Calu3 (cell line): ENCODE measurements around the gene TOR3A. TPM values are rescaled to one million over a fixed set of nuclear protein-coding genes. Genes with fewer than 3 reads are reported as not detected.

Experiments used
- BruUV-seq: library from RNA; stranded (reverse); fragments of 400-500 nt; replicated peaks from 2 replicates; lab custom pipeline; 2021; lab: Mats Ljungman, UMichigan
- CTCF ChIA-PET: fragments of 300-600 bp; sonication (Branson Sonifier 250); formaldehyde crosslinking; loops from one replicate; lab custom pipeline; 2022; ENCODE audit warnings: antibody characterized with exemption; lab: Charles Lee
- DNase-seq: peaks from one replicate; pipeline ENCODE4 v3.0.0; 2022
- H3K27ac Mint-ChIP-seq: one replicate; pipeline ENCODE4 v1.8.0; 2022; ENCODE audit warnings: mixed read lengths; ENCODE audit not compliant: unreplicated experiment
- H3K27me3 Mint-ChIP-seq: one replicate; pipeline ENCODE4 v1.8.0; 2022; ENCODE audit warnings: mixed read lengths; ENCODE audit not compliant: unreplicated experiment
- H3K36me3 Mint-ChIP-seq: one replicate; pipeline ENCODE4 v1.8.0; 2022; ENCODE audit warnings: mild to moderate bottlenecking, moderate library complexity, mixed read lengths; ENCODE audit not compliant: insufficient read depth, unreplicated experiment
- H3K4me1 Mint-ChIP-seq: one replicate; pipeline ENCODE4 v1.8.0; 2022; ENCODE audit warnings: mild to moderate bottlenecking, low read depth, mixed read lengths; ENCODE audit not compliant: unreplicated experiment
- H3K4me3 Mint-ChIP-seq: one replicate; pipeline ENCODE4 v1.8.0; 2022; ENCODE audit warnings: mild to moderate bottlenecking, low read depth, moderate library complexity, mixed read lengths; ENCODE audit not compliant: unreplicated experiment
- H3K9me3 Mint-ChIP-seq: one replicate; pipeline ENCODE4 v1.8.0; 2022; ENCODE audit warnings: low read depth, mixed read lengths; ENCODE audit not compliant: unreplicated experiment
- CTCF ChIP-seq: fragments of 200-600 bp; IDR thresholded peaks from one replicate; pipeline ENCODE4 v1.8.0; 2022; ENCODE audit warnings: antibody characterized with exemption; ENCODE audit not compliant: unreplicated experiment
- intact Hi-C: fragments of 100-400 bp; cut with micrococcal nuclease; formaldehyde crosslinking; loops from one replicate; pipeline ENCODE4 v1.10.0; 2022; ENCODE audit not compliant: unreplicated experiment
- total RNA-seq: library from RNA; stranded (reverse); gene quantifications from 2 replicates; pipeline ENCODE4 v1.2.3, GENCODE V29; 2022

The TOR3A gene
- total RNA-seq, 1 experiment from 2014 or later: 38.8 TPM

DNA sequence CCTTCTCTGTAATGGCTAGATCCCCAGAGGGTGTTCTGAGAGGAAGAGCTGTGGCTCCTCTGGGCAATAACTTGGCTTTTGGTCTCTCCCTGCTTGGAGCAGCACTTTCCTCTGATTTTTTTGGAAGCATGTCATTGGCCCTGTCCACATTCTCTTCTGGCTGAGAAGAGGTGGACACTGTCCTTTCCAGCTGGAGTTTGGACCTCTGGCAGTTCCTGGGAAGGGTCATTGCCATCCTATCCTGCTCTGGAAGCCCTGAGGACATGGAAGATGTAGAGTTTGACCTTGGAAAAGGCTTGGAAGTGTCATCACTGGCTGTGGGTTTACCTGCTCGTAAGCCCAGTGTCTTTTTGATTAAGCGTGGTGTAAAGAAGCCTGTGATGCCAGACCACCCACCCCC is 26.8 kb downstream of the TOR3A start:
- Mint-ChIP-seq H3K27ac (no peak overlapping the region), H3K27me3 (no peaks in the 10 kb centered on the region), H3K4me1 (no peaks in the 10 kb centered on the region), H3K9me3 (no peaks in the 10 kb centered on the region), H3K36me3 (peaks cover 50% of the 10 kb centered on the region), H3K4me3 (no peak overlapping the region)
- CTCF ChIA-PET: no interaction called here
- no peak for DNase-seq
- no peak for TF ChIP-seq CTCF
- BruUV-seq: no TSS peak
- intact Hi-C loops: no loop called here

- CTCF ChIA-PET: no interaction called here
- BruUV-seq: no TSS peak
- H3K9me3 Mint-ChIP-seq: no peaks in the 10 kb centered on the region
- TF ChIP-seq CTCF: no peak
- no peak overlapping the region for H3K27ac Mint-ChIP-seq
- no peak for DNase-seq
- no peaks in the 10 kb centered on the region for H3K27me3 Mint-ChIP-seq
- H3K4me3 Mint-ChIP-seq: no peak overlapping the region
- no peaks in the 10 kb centered on the region for H3K4me1 Mint-ChIP-seq
- intact Hi-C loops: no loop called here
- peaks cover 93% of the 10 kb centered on the region for H3K36me3 Mint-ChIP-seq
These were observed 33.3 kb downstream of the TOR3A start for GRCh38 chr1:179115181-179115580.

GRCh38 chr1:179119513-179119912 is 37.6 kb downstream of the TOR3A start:
- intact Hi-C loops: loop anchor here (1.0 kb wide), 1 partner anchor 173 kb away; no protein-coding TSS in a partner anchor
- no TSS peak for BruUV-seq
- no peak overlapping the region for H3K27ac Mint-ChIP-seq
- no peaks in the 10 kb centered on the region for H3K27me3 Mint-ChIP-seq
- no peak for DNase-seq
- H3K4me3 Mint-ChIP-seq: no peak overlapping the region
- no peaks in the 10 kb centered on the region for H3K9me3 Mint-ChIP-seq
- CTCF ChIA-PET: interaction anchor here (1.2 kb wide), 1 partner anchor 83 kb away, joined by 3 read pairs; no protein-coding TSS in a partner anchor
- no peak for TF ChIP-seq CTCF
- H3K4me1 Mint-ChIP-seq: peaks cover 11% of the 10 kb centered on the region
- peaks cover 75% of the 10 kb centered on the region for H3K36me3 Mint-ChIP-seq

GRCh38 chr1:179120736-179121135 is 38.9 kb downstream of the TOR3A start:
- peaks cover 23% of the 10 kb centered on the region for H3K4me1 Mint-ChIP-seq
- intact Hi-C loops: loop anchor here (1.0 kb wide), 2 partner anchors 74 to 247 kb away; no protein-coding TSS in a partner anchor
- DNase-seq: no peak
- H3K27me3 Mint-ChIP-seq: no peaks in the 10 kb centered on the region
- CTCF ChIA-PET: interaction anchor here (0.6 to 2.4 kb wide), 11 partner anchors 9 to 173 kb away, joined by 3 to 15 read pairs (median 5); partner anchors contain the start of gene SOAT1
- BruUV-seq: no TSS peak
- H3K9me3 Mint-ChIP-seq: no peaks in the 10 kb centered on the region
- peaks cover 73% of the 10 kb centered on the region for H3K36me3 Mint-ChIP-seq
- H3K27ac Mint-ChIP-seq: no peak overlapping the region
- no peak for TF ChIP-seq CTCF
- H3K4me3 Mint-ChIP-seq: no peak overlapping the region
